K562 (cell line): ENCODE measurements around the gene BECN2. TPM values are rescaled to one million over a fixed set of nuclear protein-coding genes. Genes with fewer than 3 reads are reported as not detected.

Source experiments
- CC2D1A ChIP-seq: fragments of 450-650 bp; IDR thresholded peaks from 2 replicates; pipeline ENCODE4 v1.6.1; 2017; ENCODE audit warnings: mild to moderate bottlenecking
- CHD1 ChIP-seq: fragments of 200-600 bp; sonication (generic); IDR thresholded peaks from one replicate; pipeline ENCODE4 v1.6.1; 2012; ENCODE audit warnings: mild to moderate bottlenecking, moderate library complexity, low read length, inconsistent platforms
- CTCF ChIP-seq, 3 experiments: IDR thresholded peaks in 2 of 3; conservative IDR thresholded peaks in 1 of 3; 2 replicates each; pipeline ENCODE4 v1.5.1; 2011 to 2012; ENCODE audit warnings: low read length in 3 of 3, mild to moderate bottlenecking in 3 of 3, control low read depth in 2 of 3, improper control_type of control experiment in 1 of 3, inconsistent platforms in 1 of 3, low read depth in 1 of 3, mixed read lengths in 1 of 3, moderate library complexity in 1 of 3; ENCODE audit not compliant: insufficient read depth in 2 of 3
- DACH1 ChIP-seq: fragments of 450-650 bp; IDR thresholded peaks from 2 replicates; pipeline ENCODE4 v1.6.1; 2018; ENCODE audit not compliant: partially characterized antibody
- E2F5 ChIP-seq: sonication (generic); formaldehyde crosslinking; IDR thresholded peaks from 2 replicates; pipeline ENCODE4 v1.8.0; 2022; ENCODE audit warnings: mild to moderate bottlenecking, missing genetic modification reagents
- EZH2 ChIP-seq: IDR thresholded peaks from 2 replicates; pipeline ENCODE4 v1.6.1; 2012; ENCODE audit warnings: low read depth, mild to moderate bottlenecking, inconsistent platforms, low read length, borderline replicate concordance
- FOS ChIP-seq: IDR thresholded peaks from 3 replicates; pipeline ENCODE4 v1.6.1; 2011; ENCODE audit not compliant: insufficient read length; ENCODE audit errors: extremely low read depth
- GTF2A2 ChIP-seq: IDR thresholded peaks from 2 replicates; pipeline ENCODE4 v1.6.1; 2016; ENCODE audit warnings: mild to moderate bottlenecking, missing genetic modification characterization, missing compliant biosample characterization
- GTF3C2 ChIP-seq: IDR thresholded peaks from 3 replicates; pipeline ENCODE4 v1.6.1; 2011; ENCODE audit warnings: borderline replicate concordance, mild to moderate bottlenecking, moderate library complexity; ENCODE audit not compliant: insufficient read length; ENCODE audit errors: extremely low read depth
- HES1 ChIP-seq: fragments of 450-650 bp; IDR thresholded peaks from 2 replicates; pipeline ENCODE4 v1.6.1; 2016; ENCODE audit warnings: low read depth, mild to moderate bottlenecking, moderate library complexity
- PREB ChIP-seq: sonication (generic); formaldehyde crosslinking; IDR thresholded peaks from 2 replicates; pipeline ENCODE4 v1.8.1; 2023; ENCODE audit warnings: mild to moderate bottlenecking, missing genetic modification reagents
- SMARCA4 ChIP-seq: fragments of 450-650 bp; IDR thresholded peaks from 2 replicates; pipeline ENCODE4 v1.6.1; 2016
- SMC3 ChIP-seq: conservative IDR thresholded peaks from 2 replicates; pipeline ENCODE4 v1.6.1; 2011; ENCODE audit warnings: low read depth, low read length, improper control_type of control experiment; ENCODE audit not compliant: insufficient read depth
- ZC3H11A ChIP-seq: IDR thresholded peaks from 2 replicates; pipeline ENCODE4 v1.6.1; 2012; ENCODE audit warnings: low read depth, low read length, improper control_type of control experiment
- ZNF12 ChIP-seq: sonication (generic); formaldehyde crosslinking; IDR thresholded peaks from 2 replicates; pipeline ENCODE4 v1.4.0; 2020; ENCODE audit warnings: mild to moderate bottlenecking, missing genetic modification reagents
- ZNF133 ChIP-seq: fragments of 250-450 bp; sonication (Bioruptor Pico); IDR thresholded peaks from 2 replicates; pipeline ENCODE4 v1.4.0; 2020; ENCODE audit warnings: mild to moderate bottlenecking
- ZNF280B ChIP-seq: fragments of 250-450 bp; sonication (Bioruptor Pico); IDR thresholded peaks from 2 replicates; pipeline ENCODE4 v1.5.1; 2021; ENCODE audit warnings: mild to moderate bottlenecking
- ZNF347 ChIP-seq: fragments of 450-650 bp; formaldehyde crosslinking; IDR thresholded peaks from 2 replicates; pipeline ENCODE4 v1.4.0; 2020; ENCODE audit warnings: low read depth, mild to moderate bottlenecking, moderate library complexity
- polyA plus RNA-seq, 8 experiments: library from polyadenylated mRNA; depleted of rRNA in 4 of 8; stranded (reverse) in 5 of 8; unstranded in 3 of 8; fragments of >200 nt; fragmentation: Nextera tagmentation in 2 of 8; fragmentation: Illumina TruSeq in 1 of 8; extraction: Ambion mirVana in 2 of 8; extraction: Trizol in 1 of 8; gene quantifications; 2 replicates each; pipeline versions ENCODE4 v1.2.1 to v1.2.3, GENCODE V29; 2011 to 2014; ENCODE audit warnings: inconsistent platforms in 1 of 8, missing spikeins in 1 of 8
- total RNA-seq, 7 experiments: library from RNA; depleted of rRNA in 6 of 7; stranded (reverse); fragments of >200 nt in 6 of 7; fragmentation: Illumina TruSeq in 2 of 7; extraction: Trizol in 2 of 7; gene quantifications; 2 replicates each; pipeline versions ENCODE4 v1.2.1 to v1.2.3, GENCODE V29; 2011 to 2021; ENCODE audit warnings: low replicate concordance in 1 of 7

Gene BECN2
- total and polyA plus RNA-seq, 9 of the 15 experiments (the other 6 are each of a cell fraction or from before 2014, with no cell fraction given) = not detected

- no peak for TF ChIP-seq GTF3C2
- TF ChIP-seq HES1 = no peak
- no peak for TF ChIP-seq CHD1
- no peak for TF ChIP-seq PREB (CRISPR knock-in tag)
- TF ChIP-seq FOS = no peak
- TF ChIP-seq ZNF133 (CRISPR knock-in tag) = no peak
- TF ChIP-seq E2F5 = no peak
- TF ChIP-seq ZNF12 = 0 out of 2 replicates have a peak, but pooled peaks have one; percentile 17
- TF ChIP-seq GTF2A2 (tag) = no peak
- no peak for TF ChIP-seq ZNF280B (CRISPR knock-in tag)
- 0 out of 2 replicates have a peak, but pooled peaks have one; percentile 27 for TF ChIP-seq CC2D1A
- peak; percentile 45 for TF ChIP-seq SMC3
- TF ChIP-seq DACH1 = peak; percentile 46
- no peak for TF ChIP-seq ZNF347 (CRISPR knock-in tag)
- no peak for TF ChIP-seq SMARCA4
- no peak for TF ChIP-seq ZC3H11A
- TF ChIP-seq CTCF (IDR thresholded peaks at IDR 0.05 in 2 of 3, conservative IDR thresholded peaks at IDR 0.05 in 1 of 3; ENCODE audit: insufficient read depth in 2 of 3, low read depth in 1 of 3, low read length in 3 of 3) = peak; percentile 61 to 78 (median 73)
- TF ChIP-seq EZH2 = peak; percentile 25; the same call in 1 of the 2 replicates
Observed at GRCh38 chr1:241957692-241958494, at the start of gene BECN2 (continued).
